T-helper 1 cell treated with Interleukin-12 subunit alpha and Interleukin-12 subunit beta and Interleukin-4 antibody, amounts not matched to agents 30 μg/mL and 1 μg/mL, for 36 hours (primary cell): ENCODE data around the gene CARD8.
"Not testable (repeated sequence)": the region's sequence is repeated elsewhere in the genome, so short reads cannot be mapped to it uniquely, and the experiment has no call there.

ENCODE experiments used
- H3K27ac Mint-ChIP-seq: one replicate; pipeline ENCODE4 v1.8.0; 2021; ENCODE audit warnings: mild to moderate bottlenecking, mixed read lengths
- H3K27me3 Mint-ChIP-seq: one replicate; pipeline ENCODE4 v1.8.0; 2021; ENCODE audit warnings: low read depth, mixed read lengths
- H3K36me3 Mint-ChIP-seq: one replicate; pipeline ENCODE4 v1.8.0; 2021; ENCODE audit warnings: low read depth, mixed read lengths
- H3K4me1 Mint-ChIP-seq: one replicate; pipeline ENCODE4 v1.8.0; 2021; ENCODE audit warnings: low read depth, mixed read lengths
- H3K4me3 Mint-ChIP-seq: one replicate; pipeline ENCODE4 v1.8.0; 2021; ENCODE audit warnings: mild to moderate bottlenecking, moderate library complexity, mixed read lengths
- H3K9me3 Mint-ChIP-seq: one replicate; pipeline ENCODE4 v1.8.0; 2021; ENCODE audit warnings: mixed read lengths

CARD8 gene

DNA sequence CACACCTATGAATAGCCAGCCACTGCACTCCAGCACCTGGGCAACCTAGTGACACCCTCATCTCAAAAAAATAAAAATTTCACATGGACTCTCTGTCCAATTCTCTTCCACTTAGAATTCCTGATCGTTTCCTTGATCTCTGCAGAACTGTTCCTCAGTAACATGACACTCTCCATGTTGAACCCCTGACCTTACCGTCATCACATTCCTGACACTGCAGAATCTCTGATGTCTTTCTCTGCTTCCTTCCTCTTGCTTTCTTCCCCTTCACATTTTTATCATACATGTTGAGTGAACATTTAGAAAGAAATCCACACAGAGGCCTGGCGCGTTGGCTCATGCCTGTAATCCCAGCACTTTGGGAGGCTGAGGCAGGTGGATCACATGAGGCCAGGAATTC is 29.2 kb upstream of the CARD8 start:
- Mint-ChIP-seq H3K36me3 (no peaks in the 10 kb centered on the region), H3K27ac (no peak overlapping the region), H3K4me3 (no peak overlapping the region), H3K4me1 (no peaks in the 10 kb centered on the region), H3K27me3 (peaks cover 3% of the 10 kb centered on the region), H3K9me3 (peaks cover 16% of the 10 kb centered on the region)

- H3K4me3 Mint-ChIP-seq = no peak overlapping the region
- H3K27me3 Mint-ChIP-seq = peaks cover 3% of the 10 kb centered on the region
- no peak overlapping the region for H3K27ac Mint-ChIP-seq
- peaks cover 16% of the 10 kb centered on the region for H3K9me3 Mint-ChIP-seq
- H3K4me1 Mint-ChIP-seq = no peaks in the 10 kb centered on the region
- no peaks in the 10 kb centered on the region for H3K36me3 Mint-ChIP-seq
These were observed 28.2 kb upstream of the CARD8 start for GRCh38 chr19:48283908-48284307.

- H3K4me1 Mint-ChIP-seq = no peaks in the 10 kb centered on the region
- no peak overlapping the region for H3K4me3 Mint-ChIP-seq
- H3K27me3 Mint-ChIP-seq = peaks cover 6% of the 10 kb centered on the region
- peaks cover 1% of the 10 kb centered on the region for H3K9me3 Mint-ChIP-seq
- no peaks in the 10 kb centered on the region for H3K36me3 Mint-ChIP-seq
- H3K27ac Mint-ChIP-seq = no peak overlapping the region
These were observed 24.0 kb upstream of the CARD8 start for GRCh38 chr19:48279747-48280146.

DNA sequence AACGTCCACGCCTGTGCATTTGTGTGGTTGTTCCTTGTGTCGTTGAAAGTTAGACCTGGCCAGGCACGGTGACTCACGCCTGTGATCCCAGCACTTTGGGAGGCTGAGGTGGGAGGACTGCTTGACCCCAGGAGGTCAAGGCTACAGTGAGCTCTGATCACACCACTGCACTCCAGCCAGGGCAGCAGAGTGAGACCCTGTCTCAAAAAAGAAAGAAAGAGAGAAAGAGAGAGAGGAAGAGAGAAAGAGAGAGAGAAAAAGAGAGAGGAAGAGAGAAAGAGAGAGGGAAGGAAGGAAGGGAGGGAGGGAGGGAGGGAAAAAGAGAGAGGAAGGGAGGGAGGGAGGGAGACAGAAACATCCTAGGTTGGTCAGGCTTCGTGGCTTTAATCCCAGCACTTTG is 19.2 kb upstream of the CARD8 start:
- H3K36me3 Mint-ChIP-seq = peaks cover 1% of the 10 kb centered on the region
- H3K4me1 Mint-ChIP-seq = peaks cover 10% of the 10 kb centered on the region
- peaks cover 28% of the 10 kb centered on the region for H3K27me3 Mint-ChIP-seq
- H3K27ac Mint-ChIP-seq = no peak overlapping the region
- H3K9me3 Mint-ChIP-seq = no peaks in the 10 kb centered on the region
- H3K4me3 Mint-ChIP-seq = no peak overlapping the region

DNA sequence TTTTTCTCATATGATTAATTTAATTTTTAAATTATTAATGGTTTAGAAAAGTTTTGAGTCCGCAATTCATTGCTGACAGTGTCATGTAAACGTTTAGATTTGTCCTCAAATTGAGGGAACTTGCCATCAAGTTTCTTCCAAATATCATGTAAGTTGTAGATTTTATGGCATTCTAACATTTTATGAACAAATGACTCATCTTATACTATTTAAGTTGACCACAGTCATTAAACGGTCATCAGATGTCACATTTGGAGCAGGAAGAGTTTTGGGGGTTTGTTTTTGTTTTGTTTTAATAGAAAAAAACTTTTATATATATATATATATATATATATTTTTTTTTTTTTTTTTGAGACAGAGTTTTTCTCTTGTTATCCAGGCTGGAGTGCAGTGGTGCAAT is 18.5 kb upstream of the CARD8 start:
- no peaks in the 10 kb centered on the region for H3K9me3 Mint-ChIP-seq
- peaks cover 14% of the 10 kb centered on the region for H3K4me1 Mint-ChIP-seq
- no peak overlapping the region for H3K4me3 Mint-ChIP-seq
- peaks cover 33% of the 10 kb centered on the region for H3K27me3 Mint-ChIP-seq
- no peak overlapping the region for H3K27ac Mint-ChIP-seq
- peaks cover 1% of the 10 kb centered on the region for H3K36me3 Mint-ChIP-seq

- H3K9me3 Mint-ChIP-seq = no peaks in the 10 kb centered on the region
- peak overlapping the region; percentile 85 for H3K4me3 Mint-ChIP-seq
- peaks cover 16% of the 10 kb centered on the region for H3K4me1 Mint-ChIP-seq
- peaks cover 30% of the 10 kb centered on the region for H3K27me3 Mint-ChIP-seq
- peak overlapping the region; percentile 52 for H3K27ac Mint-ChIP-seq
- peaks cover 1% of the 10 kb centered on the region for H3K36me3 Mint-ChIP-seq
These were observed 15.9 kb upstream of the CARD8 start for GRCh38 chr19:48271531-48272151.

DNA sequence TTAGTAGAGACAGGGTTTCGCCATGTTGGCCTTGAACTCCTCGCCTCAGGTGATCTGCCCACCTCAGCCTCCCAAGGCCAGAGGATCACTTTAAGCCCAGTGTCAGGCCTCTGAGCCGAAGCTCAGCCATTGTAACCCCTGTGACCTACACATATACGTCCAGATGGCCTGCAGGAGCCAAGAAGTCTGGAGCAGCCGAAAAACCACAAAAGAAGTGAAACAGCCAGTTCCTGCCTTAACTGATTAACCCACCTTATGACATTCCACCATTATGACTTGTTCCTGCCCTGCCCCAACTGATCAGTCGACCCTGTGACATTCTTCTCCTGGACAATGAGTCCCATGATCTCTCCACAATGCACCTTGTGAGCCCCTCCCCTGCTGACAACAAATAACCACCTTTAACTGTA is 13.9 kb upstream of the CARD8 start:
- Mint-ChIP-seq H3K4me1 (peaks cover 16% of the 10 kb centered on the region), H3K4me3 (peak overlapping the region; percentile 58), H3K27me3 (peaks cover 36% of the 10 kb centered on the region)
- H3K36me3 Mint-ChIP-seq, H3K27ac Mint-ChIP-seq, H3K9me3 Mint-ChIP-seq: not testable (repeated sequence)

DNA sequence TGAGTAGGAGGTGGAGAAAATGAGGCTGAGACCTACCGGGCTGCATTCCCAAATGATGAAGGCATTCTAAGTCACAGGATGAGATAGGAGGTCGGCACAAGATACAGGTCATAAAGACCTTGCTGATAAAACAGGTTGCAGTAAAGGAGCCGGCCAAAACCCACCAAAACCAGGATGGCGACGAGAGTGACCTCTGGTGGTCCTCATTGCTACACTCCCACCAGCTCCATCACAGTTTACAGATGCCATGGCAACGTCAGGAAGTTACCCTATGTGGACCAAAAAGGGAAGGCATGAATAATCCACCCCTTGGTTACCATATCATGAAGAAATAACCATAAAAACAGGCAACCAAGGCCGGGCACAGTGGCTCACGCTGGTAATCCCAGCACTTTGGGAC is 9.6 kb upstream of the CARD8 start:
- peaks cover 12% of the 10 kb centered on the region for H3K4me1 Mint-ChIP-seq
- H3K4me3 Mint-ChIP-seq, H3K36me3 Mint-ChIP-seq, H3K9me3 Mint-ChIP-seq: not testable (repeated sequence)
- peaks cover 23% of the 10 kb centered on the region for H3K27me3 Mint-ChIP-seq
- H3K27ac Mint-ChIP-seq = peak overlapping the region; percentile 7

DNA sequence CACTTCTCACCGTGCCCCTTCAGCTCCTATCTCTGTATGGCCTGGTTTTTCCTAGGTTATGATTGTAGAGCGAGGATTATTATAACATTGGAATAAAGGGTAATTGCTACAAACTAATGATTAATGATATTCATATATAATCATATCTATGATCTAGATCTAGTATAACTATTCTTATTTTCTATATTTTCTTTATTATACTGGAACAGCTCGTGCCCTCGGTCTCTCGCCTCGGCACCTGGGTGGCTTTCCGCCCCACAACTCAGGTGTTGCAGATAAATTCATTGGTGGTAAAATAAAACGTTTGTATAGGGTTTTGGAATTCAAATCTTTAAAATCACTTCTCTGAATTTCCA is 4.6 kb upstream of the CARD8 start:
- peak overlapping the region; percentile 97 for H3K27ac Mint-ChIP-seq
- H3K4me3 Mint-ChIP-seq = peak overlapping the region; percentile 96
- H3K27me3 Mint-ChIP-seq = peaks cover 12% of the 10 kb centered on the region
- peaks cover 28% of the 10 kb centered on the region for H3K4me1 Mint-ChIP-seq
- not testable (repeated sequence) for H3K9me3 Mint-ChIP-seq, H3K36me3 Mint-ChIP-seq

- Mint-ChIP-seq H3K4me1 (peaks cover 39% of the 10 kb centered on the region), H3K36me3 (peaks cover 13% of the 10 kb centered on the region), H3K27ac (peak overlapping the region; percentile 97), H3K4me3 (peak overlapping the region; percentile 96)
- H3K9me3 Mint-ChIP-seq, H3K27me3 Mint-ChIP-seq: not testable (repeated sequence)
These were observed 3.3 kb upstream of the CARD8 start for GRCh38 chr19:48258992-48259391.

GRCh38 chr19:48258350-48258749 is 2.6 kb upstream of the CARD8 start:
- Mint-ChIP-seq H3K27me3 (no peaks in the 10 kb centered on the region), H3K4me3 (peak overlapping the region; percentile 87), H3K36me3 (peaks cover 15% of the 10 kb centered on the region), H3K9me3 (no peaks in the 10 kb centered on the region), H3K4me1 (peaks cover 43% of the 10 kb centered on the region), H3K27ac (peak overlapping the region; percentile 97)

- Mint-ChIP-seq H3K27me3 (no peaks in the 10 kb centered on the region), H3K4me3 (peak overlapping the region; percentile 87), H3K9me3 (no peaks in the 10 kb centered on the region), H3K36me3 (peaks cover 29% of the 10 kb centered on the region), H3K27ac (peak overlapping the region; percentile 99), H3K4me1 (peaks cover 64% of the 10 kb centered on the region)
These were observed 1.2 kb downstream of the CARD8 start for GRCh38 chr19:48254529-48254970.

DNA sequence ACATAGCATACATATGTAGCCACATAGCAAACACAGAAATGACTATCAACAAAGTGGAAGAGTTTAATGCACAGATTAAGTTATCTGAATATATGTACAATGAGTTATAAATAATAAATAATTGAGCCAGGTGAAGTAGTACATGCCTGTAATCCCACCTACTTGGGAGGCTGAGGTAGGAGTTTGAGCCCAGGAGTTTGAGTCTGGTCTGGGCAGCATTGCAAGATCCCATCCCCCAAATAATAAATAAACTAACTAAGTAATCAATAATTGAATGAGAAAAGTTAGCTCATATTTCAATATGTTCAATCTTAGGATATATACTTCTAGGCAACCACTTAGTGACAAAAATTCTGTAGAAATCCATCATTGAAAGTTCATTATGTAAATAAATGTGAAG is 1.7 kb downstream of the CARD8 start:
- Mint-ChIP-seq H3K27me3 (no peaks in the 10 kb centered on the region), H3K36me3 (peaks cover 30% of the 10 kb centered on the region), H3K27ac (peak overlapping the region; percentile 66), H3K9me3 (no peaks in the 10 kb centered on the region), H3K4me3 (peak overlapping the region; percentile 87), H3K4me1 (peaks cover 64% of the 10 kb centered on the region)

- H3K27ac Mint-ChIP-seq = no peak overlapping the region
- peaks cover 37% of the 10 kb centered on the region for H3K36me3 Mint-ChIP-seq
- peak overlapping the region; percentile 16 for H3K4me3 Mint-ChIP-seq
- no peaks in the 10 kb centered on the region for H3K9me3 Mint-ChIP-seq
- peaks cover 64% of the 10 kb centered on the region for H3K4me1 Mint-ChIP-seq
- H3K27me3 Mint-ChIP-seq = no peaks in the 10 kb centered on the region
These were observed 3.1 kb downstream of the CARD8 start for GRCh38 chr19:48252609-48253008.

GRCh38 chr19:48250290-48251025 is 5.3 kb downstream of the CARD8 start:
- H3K27ac Mint-ChIP-seq = peak overlapping the region; percentile 97
- no peaks in the 10 kb centered on the region for H3K9me3 Mint-ChIP-seq
- no peaks in the 10 kb centered on the region for H3K27me3 Mint-ChIP-seq
- peaks cover 40% of the 10 kb centered on the region for H3K36me3 Mint-ChIP-seq
- H3K4me3 Mint-ChIP-seq = peak overlapping the region; percentile 91
- peaks cover 68% of the 10 kb centered on the region for H3K4me1 Mint-ChIP-seq
